ENCODE results near the gene UBASH3A.

UBASH3A gene

DNA sequence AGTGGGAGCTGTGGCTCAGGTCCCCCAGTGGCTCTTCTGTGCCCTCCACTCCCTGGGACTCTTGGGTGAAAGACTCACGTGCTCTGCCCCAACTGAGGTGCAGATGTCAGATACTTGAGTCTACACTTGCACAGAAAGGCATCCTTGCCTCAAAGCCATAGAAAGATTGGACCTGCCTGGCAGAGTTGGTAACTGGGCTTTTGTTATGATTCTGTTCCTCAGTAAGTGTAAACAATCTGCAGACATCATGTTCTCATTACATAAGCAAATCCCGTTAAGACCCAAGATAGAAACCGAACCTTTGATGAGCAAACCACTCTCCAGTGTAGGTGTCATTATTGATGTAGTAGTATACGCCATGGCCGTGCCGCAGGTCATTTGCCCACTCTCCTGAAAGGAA is 82.4 kb downstream of the UBASH3A start:
- DNase-seq: no peak
- Mint-ChIP-seq H3K27me3 (ENCODE audit: low read depth, poor library complexity) (peaks cover 36% of the 10 kb centered on the region), H3K4me1 (no peaks in the 10 kb centered on the region), H3K4me3 (no peak overlapping the region), H3K36me3 (ENCODE audit: low read depth) (no peaks in the 10 kb centered on the region), H3K9me3 (no peaks in the 10 kb centered on the region), H3K27ac (no peak overlapping the region)
- TF ChIP-seq, protein P1, sequence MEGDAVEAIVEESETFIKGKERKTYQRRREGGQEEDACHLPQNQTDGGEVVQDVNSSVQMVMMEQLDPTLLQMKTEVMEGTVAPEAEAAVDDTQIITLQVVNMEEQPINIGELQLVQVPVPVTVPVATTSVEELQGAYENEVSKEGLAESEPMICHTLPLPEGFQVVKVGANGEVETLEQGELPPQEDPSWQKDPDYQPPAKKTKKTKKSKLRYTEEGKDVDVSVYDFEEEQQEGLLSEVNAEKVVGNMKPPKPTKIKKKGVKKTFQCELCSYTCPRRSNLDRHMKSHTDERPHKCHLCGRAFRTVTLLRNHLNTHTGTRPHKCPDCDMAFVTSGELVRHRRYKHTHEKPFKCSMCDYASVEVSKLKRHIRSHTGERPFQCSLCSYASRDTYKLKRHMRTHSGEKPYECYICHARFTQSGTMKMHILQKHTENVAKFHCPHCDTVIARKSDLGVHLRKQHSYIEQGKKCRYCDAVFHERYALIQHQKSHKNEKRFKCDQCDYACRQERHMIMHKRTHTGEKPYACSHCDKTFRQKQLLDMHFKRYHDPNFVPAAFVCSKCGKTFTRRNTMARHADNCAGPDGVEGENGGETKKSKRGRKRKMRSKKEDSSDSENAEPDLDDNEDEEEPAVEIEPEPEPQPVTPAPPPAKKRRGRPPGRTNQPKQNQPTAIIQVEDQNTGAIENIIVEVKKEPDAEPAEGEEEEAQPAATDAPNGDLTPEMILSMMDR (IDR thresholded peaks at IDR 0.05): no peak

DNA sequence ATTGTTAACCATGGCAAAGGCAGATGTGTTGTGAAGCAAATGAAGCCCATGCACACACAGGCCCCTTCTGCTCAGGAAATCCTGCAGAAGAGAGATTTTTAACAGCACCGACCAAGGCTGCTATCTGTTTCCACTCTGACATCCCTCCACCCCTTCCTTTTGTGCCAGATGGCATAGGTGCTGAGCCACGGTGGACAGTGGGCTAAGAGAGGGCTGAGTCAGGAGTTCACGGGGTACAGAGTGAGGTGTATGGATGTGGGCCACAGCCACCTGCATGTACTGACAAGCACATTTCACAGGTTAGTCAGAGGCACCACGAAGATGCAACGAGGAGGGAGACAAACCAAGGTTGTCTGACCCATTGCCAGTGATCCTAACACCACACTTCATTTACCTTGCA is 82.8 kb downstream of the UBASH3A start:
- Mint-ChIP-seq H3K36me3 (ENCODE audit: low read depth) (no peaks in the 10 kb centered on the region), H3K27ac (no peak overlapping the region)

DNA sequence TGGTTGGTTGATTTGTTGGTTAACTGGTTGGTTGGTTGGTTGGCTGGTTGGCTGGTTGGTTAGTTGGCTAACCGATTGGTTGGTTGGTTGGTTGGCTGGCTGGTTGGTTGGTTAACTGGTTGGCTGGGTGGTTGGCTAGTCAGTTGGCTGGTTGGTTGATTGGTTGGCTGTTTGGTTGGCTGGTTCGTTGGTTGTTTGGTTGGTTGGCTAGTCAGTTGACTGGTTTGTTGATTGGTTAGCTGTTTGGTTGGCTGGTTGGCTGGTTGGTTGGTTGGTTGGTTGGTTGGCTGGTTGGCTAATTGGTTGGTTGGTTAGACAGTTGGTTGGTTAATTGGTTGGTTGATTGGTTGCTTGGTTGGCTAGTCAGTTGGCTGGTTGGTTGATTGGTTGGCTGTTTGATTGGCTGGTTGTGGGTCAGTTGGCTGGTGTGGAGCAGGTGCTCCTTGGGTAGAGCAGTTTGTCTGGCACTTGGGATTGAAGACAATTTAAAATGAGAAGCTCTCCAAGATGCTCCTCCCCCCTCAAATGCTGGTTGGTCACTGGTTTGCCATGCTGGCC is 85.4 kb downstream of the UBASH3A start:
- H3K36me3 Mint-ChIP-seq (ENCODE audit: low read depth): no peaks in the 10 kb centered on the region
- H3K4me1 Mint-ChIP-seq: peaks cover 4% of the 10 kb centered on the region
- TF ChIP-seq, protein P1 (IDR thresholded peaks at IDR 0.05): no peak
- H3K9me3 Mint-ChIP-seq: no peaks in the 10 kb centered on the region
- peaks cover 48% of the 10 kb centered on the region for H3K27me3 Mint-ChIP-seq (ENCODE audit: low read depth, poor library complexity)
- no peak for DNase-seq
- H3K27ac Mint-ChIP-seq: no peak overlapping the region
- no peak overlapping the region for H3K4me3 Mint-ChIP-seq

More for the DNA sequence above, 82.8 kb downstream of the UBASH3A start:
- peaks cover 33% of the 10 kb centered on the region for H3K27me3 Mint-ChIP-seq (ENCODE audit: low read depth, poor library complexity)
- H3K4me1 Mint-ChIP-seq: no peaks in the 10 kb centered on the region
- H3K9me3 Mint-ChIP-seq: no peaks in the 10 kb centered on the region
- TF ChIP-seq, protein P1 (IDR thresholded peaks at IDR 0.05): no peak
- no peak for DNase-seq
- no peak overlapping the region for H3K4me3 Mint-ChIP-seq

DNA sequence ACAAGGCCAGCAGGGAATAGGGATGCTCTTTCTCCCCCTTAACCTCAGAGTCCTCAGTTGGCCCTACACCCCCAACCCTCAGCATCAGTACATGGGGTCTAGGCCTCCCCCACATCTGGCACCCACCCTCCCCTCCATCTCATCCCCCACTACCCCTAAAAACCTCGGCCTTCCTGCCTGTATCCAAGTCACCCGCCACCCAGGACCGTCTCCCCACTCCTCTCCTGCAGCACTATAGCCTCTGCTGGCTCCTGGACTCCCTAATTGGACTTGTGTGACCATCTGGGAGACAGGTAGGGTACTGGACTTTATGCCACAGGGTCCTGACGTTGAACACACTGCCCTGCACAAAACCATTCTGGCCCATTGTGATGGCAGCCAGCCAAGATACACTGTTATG is 86.3 kb downstream of the UBASH3A start:
- H3K9me3 Mint-ChIP-seq: no peaks in the 10 kb centered on the region
- H3K4me3 Mint-ChIP-seq: no peak overlapping the region
- no peak overlapping the region for H3K27ac Mint-ChIP-seq
- H3K27me3 Mint-ChIP-seq (ENCODE audit: low read depth, poor library complexity): peaks cover 56% of the 10 kb centered on the region
- TF ChIP-seq, protein P1 (IDR thresholded peaks at IDR 0.05): no peak
- DNase-seq: no peak
- peaks cover 4% of the 10 kb centered on the region for H3K4me1 Mint-ChIP-seq
- H3K36me3 Mint-ChIP-seq (ENCODE audit: low read depth): no peaks in the 10 kb centered on the region

DNA sequence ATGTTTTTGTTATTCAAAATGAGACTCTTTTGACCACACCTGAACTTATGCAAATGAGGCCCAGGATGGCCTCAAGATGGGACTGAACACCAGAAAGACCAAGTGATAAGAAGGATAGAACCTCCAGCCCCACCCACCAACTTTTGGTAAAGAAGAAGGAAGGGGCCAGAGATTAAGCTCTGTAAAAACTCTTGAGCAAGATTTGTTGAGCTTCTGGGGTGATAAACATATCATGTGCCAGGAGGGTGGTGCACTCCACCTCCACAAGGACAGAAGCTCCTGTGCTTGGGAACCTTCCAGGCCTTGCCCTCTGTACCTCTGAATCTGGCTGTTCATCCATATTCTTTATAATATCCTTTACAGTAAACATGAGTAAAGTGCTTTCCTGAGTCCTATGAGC is 87.0 kb downstream of the UBASH3A start:
- Mint-ChIP-seq H3K27ac (no peak overlapping the region), H3K9me3 (no peaks in the 10 kb centered on the region), H3K4me1 (peaks cover 8% of the 10 kb centered on the region), H3K36me3 (ENCODE audit: low read depth) (no peaks in the 10 kb centered on the region), H3K4me3 (no peak overlapping the region), H3K27me3 (ENCODE audit: low read depth, poor library complexity) (peaks cover 58% of the 10 kb centered on the region)
- TF ChIP-seq, protein P1 (IDR thresholded peaks at IDR 0.05): no peak
- no peak for DNase-seq

DNA sequence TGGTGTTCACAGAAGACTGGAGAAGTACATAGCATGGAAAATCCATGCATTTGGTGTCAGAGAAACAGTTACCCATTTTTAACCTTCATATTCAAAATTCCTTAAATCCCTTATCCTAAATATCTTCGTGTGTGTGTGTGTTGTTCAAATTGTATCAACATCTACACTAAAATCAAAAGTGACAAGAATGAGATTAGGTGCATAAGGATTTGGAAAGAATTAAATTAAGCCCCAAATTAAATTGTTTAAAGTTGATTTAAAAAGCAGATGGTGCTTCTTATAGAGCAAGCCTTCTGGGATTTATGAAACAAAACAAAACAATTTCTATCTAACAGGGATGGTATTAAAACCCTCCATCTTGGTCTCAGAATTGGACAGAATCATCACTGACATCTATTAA is 87.6 kb downstream of the UBASH3A start:
- TF ChIP-seq, protein P1 (IDR thresholded peaks at IDR 0.05): no peak
- H3K4me1 Mint-ChIP-seq: peaks cover 13% of the 10 kb centered on the region
- no peak for DNase-seq
- no peak overlapping the region for H3K4me3 Mint-ChIP-seq
- no peaks in the 10 kb centered on the region for H3K36me3 Mint-ChIP-seq (ENCODE audit: low read depth)
- no peak overlapping the region for H3K27ac Mint-ChIP-seq
- H3K9me3 Mint-ChIP-seq: no peaks in the 10 kb centered on the region
- H3K27me3 Mint-ChIP-seq (ENCODE audit: low read depth, poor library complexity): peaks cover 58% of the 10 kb centered on the region

Measured in nephron progenitor cell (in vitro differentiated cells).